T47D (cell line): Measurements from ENCODE around the gene TNS4.

Experiments
- DNase-seq, 2 experiments: peaks; one replicate each; pipeline versions ENCODE4 v3.0.0 to v3.0.0-alpha.2; 2011 to 2012; ENCODE audit warnings: low read depth in 1 of 2, low spot score in 1 of 2
- JUND ChIP-seq: IDR thresholded peaks from 2 replicates; pipeline ENCODE4 v1.6.1; 2012; ENCODE audit warnings: low read depth
- in situ Hi-C: cut with HindIII; loops from 2 replicates; pipeline ENCODE4 v1.10.0; 2016; ENCODE audit warnings: low sequenced_read_pairs, low pct_unique_long_range_greater_than_20kb

TNS4 gene

GRCh38 chr17:40445751-40446468 is 55.5 kb downstream of the TNS4 start:
- in situ Hi-C loops = no loop called here
- no peak for TF ChIP-seq JUND

DNA sequence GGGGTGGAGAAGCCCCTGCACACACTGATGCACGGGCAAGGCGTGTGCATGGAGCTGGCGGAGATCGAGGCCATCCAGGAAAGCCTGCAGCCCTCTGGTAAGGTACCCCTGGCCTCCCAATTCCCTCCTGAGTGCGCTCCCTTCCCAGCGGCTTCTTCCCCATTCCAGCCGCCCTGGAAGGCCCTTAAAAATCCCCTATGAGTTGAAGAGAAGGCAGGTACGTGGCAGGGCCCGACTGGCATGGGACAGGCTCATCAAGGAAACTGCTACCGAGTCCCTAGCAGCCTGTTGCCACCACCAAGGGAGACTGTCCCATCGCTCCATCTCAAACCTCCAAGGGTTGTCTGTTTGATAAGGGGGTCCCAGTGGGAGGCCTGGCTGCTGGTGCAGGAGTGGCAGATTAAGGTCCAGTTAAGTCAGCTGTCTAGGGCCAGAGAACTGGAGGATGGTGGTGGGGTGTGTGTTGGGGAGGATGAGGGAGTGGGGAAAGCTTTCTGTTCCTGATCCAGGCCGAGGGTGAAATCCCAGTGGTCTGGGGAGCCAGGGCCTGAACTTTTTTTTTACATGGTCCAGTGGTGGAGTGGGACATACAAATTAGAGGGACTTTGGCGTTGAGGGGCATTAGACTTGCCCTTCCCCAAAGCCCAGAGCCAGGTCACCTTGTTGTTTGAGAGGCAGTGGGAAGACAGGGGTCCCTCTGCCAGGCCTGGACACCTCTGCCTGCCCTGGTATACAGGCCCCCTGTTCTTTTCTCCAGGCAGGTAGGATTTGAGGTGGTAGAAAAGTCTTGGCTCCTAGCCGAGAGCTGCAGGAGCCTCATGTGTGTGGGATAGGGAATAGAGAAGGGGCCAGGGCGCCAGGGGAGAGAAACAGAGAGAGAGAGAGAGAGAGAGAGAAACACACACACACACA is 57.2 kb downstream of the TNS4 start:
- DNase-seq = peak in 1 of 2 experiments; percentile 59
- in situ Hi-C loops = no loop called here
- no peak for TF ChIP-seq JUND

More at GRCh38 chr17:40445751-40446468, 55.5 kb downstream of the TNS4 start:
- DNase-seq = peak in 1 of 2 experiments; percentile 71

DNA sequence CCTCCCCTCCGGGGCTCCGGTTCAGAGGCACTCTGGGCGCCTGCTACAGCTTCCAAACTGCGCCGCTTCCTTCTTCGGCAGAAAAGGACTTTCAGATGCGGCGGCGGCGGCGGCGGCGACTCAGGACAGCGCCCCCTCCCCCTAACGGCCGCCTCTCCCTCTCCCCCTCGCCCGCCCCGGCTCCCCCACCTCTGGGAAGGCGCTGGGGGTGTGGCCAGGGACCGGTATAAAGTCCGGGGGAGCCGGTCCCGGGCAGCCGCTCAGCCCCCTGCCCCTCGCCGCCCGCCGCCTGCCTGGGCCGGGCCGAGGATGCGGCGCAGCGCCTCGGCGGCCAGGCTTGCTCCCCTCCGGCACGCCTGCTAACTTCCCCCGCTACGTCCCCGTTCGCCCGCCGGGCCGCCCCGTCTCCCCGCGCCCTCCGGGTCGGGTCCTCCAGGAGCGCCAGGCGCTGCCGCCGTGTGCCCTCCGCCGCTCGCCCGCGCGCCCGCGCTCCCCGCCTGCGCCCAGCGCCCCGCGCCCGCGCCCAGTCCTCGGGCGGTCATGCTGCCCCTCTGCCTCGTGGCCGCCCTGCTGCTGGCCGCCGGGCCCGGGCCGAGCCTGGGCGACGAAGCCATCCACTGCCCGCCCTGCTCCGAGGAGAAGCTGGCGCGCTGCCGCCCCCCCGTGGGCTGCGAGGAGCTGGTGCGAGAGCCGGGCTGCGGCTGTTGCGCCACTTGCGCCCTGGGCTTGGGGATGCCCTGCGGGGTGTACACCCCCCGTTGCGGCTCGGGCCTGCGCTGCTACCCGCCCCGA is 58.0 kb downstream of the TNS4 start, which contains the start of gene IGFBP4:
Gene IGFBP4 (plus strand): TSS at position 255 of the 792 bp plus-strand sequence. CDS start 286 bp downstream, at position 541.
- in situ Hi-C loops = no loop called here
- DNase-seq = peak; percentile 79 to 88
- TF ChIP-seq JUND = no peak

DNA sequence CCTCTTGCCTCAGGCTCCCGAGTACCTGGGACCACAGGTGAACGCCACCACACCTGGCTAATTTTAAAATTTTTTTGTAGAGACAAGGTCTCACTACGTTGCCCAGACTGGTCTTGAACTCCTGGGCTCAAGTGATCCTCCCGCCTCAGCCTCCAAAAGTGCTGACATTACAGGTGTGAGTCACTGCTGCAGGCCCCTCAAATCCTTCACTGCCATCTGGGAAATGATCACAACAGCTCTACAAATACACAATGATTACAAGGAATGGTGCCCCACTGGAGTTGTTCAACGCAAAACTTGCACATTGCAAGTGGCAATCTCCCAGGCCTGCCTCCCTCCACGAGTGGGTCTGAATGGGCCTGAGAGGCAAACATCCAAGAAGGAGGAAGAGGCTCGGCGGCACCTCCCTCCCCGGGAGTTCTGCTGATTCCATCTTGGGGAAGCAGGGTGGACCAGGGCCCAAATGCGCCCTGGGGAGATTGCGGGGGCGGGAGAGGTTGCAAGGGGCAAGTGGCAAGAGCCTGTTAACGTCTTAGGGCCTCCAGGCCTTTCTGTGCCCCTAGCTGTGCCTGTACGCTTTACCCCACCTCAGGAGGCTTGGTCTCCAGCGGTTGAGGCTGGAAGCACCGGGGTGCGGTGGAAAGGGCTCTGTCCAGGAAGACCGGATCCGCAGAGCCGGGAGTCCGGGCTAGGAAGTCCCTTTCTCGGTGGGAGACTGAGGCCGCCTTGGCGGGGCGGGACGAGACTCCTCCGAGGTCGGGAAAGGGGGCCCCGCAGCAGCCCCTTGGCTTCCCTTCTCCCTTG is 58.8 kb downstream of the TNS4 start:
- no peak for TF ChIP-seq JUND
- in situ Hi-C loops = no loop called here
- peak in 1 of 2 experiments; percentile 59 for DNase-seq

GRCh38 chr17:40440166-40440565 is 61.3 kb downstream of the TNS4 start:
- in situ Hi-C loops = no loop called here
- TF ChIP-seq JUND = no peak
- no peak for DNase-seq

DNA sequence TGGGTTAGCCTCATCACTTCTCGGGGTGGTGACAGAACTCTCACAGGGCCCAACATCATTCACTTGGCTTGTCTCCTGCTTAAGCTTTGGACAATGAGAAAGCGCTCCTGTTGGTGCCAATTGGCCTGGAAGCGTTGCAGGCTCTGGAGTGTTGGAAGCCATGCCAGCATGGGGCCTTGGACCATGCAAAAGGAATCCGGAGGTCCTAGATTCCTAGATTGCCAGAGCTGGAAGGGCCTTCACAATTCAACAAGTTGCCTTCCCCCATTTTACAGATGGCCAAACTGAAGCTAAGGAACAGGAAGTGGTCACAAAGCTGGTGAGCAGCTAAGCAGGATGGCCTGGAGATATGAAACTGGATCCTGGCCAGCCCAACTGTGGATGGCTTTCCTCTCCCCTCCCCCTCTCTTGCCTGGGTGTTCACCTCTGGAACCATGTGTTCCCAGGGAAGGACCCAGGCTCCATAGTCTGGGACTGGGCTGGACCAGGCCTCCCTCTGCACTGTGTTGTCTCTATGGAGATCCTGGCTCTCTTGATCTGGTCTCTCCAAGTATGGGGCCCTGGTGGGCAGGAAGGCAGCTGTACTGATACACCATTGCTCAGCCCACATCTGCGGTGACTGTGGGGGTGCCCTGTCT is 64.2 kb downstream of the TNS4 start:
- no peak for DNase-seq
- no peak for TF ChIP-seq JUND
- in situ Hi-C loops = no loop called here

- in situ Hi-C loops = no loop called here
- TF ChIP-seq JUND = no peak
Measured at GRCh38 chr17:40436636-40437035, 64.8 kb downstream of the TNS4 start.

GRCh38 chr17:40433551-40434415 is 67.6 kb downstream of the TNS4 start:
- in situ Hi-C loops = no loop called here
- TF ChIP-seq JUND = no peak
- DNase-seq = peak in 1 of 2 experiments; percentile 63

More at GRCh38 chr17:40436636-40437035, 64.8 kb downstream of the TNS4 start:
- no peak for DNase-seq

DNA sequence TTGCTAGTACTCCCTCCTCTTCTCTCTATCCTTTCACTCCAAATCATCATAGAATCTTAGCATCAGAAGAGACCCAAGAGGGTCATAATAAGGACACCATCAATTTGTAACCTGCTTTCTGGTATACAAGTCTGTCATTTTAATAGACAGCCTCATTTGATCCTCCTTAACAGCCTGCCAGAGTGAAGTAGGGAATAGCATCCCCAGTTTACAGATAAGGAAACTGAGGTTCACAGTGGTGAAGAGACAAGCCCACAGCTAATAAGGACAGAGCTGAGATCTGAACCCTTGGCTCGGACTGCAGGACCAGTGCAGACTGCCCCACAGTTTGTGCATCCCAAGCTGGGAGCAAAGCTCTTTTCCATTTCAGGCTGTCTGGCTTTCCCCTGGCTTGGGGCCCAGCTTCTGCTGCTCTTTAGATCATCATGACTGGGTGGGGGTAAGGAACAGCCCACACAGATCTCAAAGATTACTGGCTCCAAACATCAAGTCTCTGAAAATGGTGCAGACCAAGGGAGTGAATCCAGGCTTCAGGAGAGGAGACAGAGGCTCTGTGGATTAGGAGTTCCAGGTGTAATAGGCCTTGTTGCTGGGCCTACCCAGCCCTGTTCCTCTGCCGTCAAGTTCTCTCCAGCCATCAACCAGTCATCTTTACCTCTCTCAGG is 68.4 kb downstream of the TNS4 start:
- no peak for TF ChIP-seq JUND
- in situ Hi-C loops = no loop called here

GRCh38 chr17:40431231-40431602 is 70.2 kb downstream of the TNS4 start:
- TF ChIP-seq JUND = no peak
- DNase-seq = no peak
- in situ Hi-C loops = no loop called here

More for the DNA sequence above, 68.4 kb downstream of the TNS4 start:
- no peak for DNase-seq
